ENCODE data around the gene ST14. TPM values are rescaled to one million over a fixed set of nuclear protein-coding genes. Genes with fewer than 3 reads are reported as not detected.

Gene ST14
- total and polyA plus RNA-seq, 2 donors (not counting 1 experiment from before 2014, with no cell fraction given), result 36.2 to 52.2 TPM

GRCh38 chr11:130214861-130215530 lies 55.4 kb downstream of the ST14 start:
- no peak overlapping the region for H3K27ac ChIP-seq (ENCODE audit: low read length in 2 of 2)
- no peaks in the 10 kb centered on the region for H3K79me2 ChIP-seq (ENCODE audit: control insufficient read depth, insufficient read depth, low read length)
- no peak overlapping the region for H3K4me2 ChIP-seq (replicated peaks; ENCODE audit: low read depth, low read length, poor library complexity, severe bottlenecking)
- CTCF ChIA-PET, result interaction anchor here (1.9 kb wide), 1 partner anchor 648 kb away, joined by 7 read pairs; no protein-coding TSS in a partner anchor
- intact Hi-C loops (cut with micrococcal nuclease), result no loop called here
- WGBS (ENCODE audit: insufficient coverage), result 94% methylated on average over 5 of the region's 6 CpGs
- POLR2A ChIA-PET, result no interaction called here
- H3K9ac ChIP-seq (ENCODE audit: low read length), result no peak overlapping the region
- no peak for DNase-seq
- TF ChIP-seq CTCF (IDR thresholded peaks at IDR 0.05) (no peak), EZH2 (IDR thresholded peaks at IDR 0.05; ENCODE audit: borderline replicate concordance, insufficient read depth, low read depth, low read length, poor library complexity, severe bottlenecking) (no peak)
- H3K27me3 Mint-ChIP-seq, result peaks cover 4% of the 10 kb centered on the region
- peaks cover 0 to 10% of the 10 kb centered on the region in 2 donors for H3K4me1 ChIP-seq (ENCODE audit: control insufficient read depth in 2 of 2, insufficient read depth in 2 of 2, low read length in 2 of 2)
- H3K9me3 Mint-ChIP-seq (ENCODE audit: insufficient read depth), result no peaks in the 10 kb centered on the region
- no peak overlapping the region for H3K4me3 Mint-ChIP-seq
- ATAC-seq (ENCODE audit: low read depth), result no peak
- no peak overlapping the region for H3K27ac Mint-ChIP-seq
- peaks cover 11% of the 10 kb centered on the region for H3K4me1 Mint-ChIP-seq
- no peaks in the 10 kb centered on the region for H3K27me3 ChIP-seq (replicated peaks in 1 of 4; ENCODE audit: control extremely low read depth in 1 of 4, control insufficient read depth in 3 of 4, insufficient read depth in 4 of 4, low read length in 3 of 4)
- H3K9me3 ChIP-seq (ENCODE audit: control extremely low read depth in 1 of 3, control insufficient read depth in 2 of 3, insufficient read depth in 1 of 3, low read length in 2 of 3), result no peaks in the 10 kb centered on the region
- no peak overlapping the region for H2AFZ ChIP-seq (ENCODE audit: insufficient read depth, low read depth, low read length, poor library complexity, severe bottlenecking)
- H3K36me3 ChIP-seq (replicated peaks in 1 of 2; ENCODE audit: control extremely low read depth in 1 of 2, control insufficient read depth in 1 of 2, extremely low read depth in 1 of 2, insufficient read depth in 2 of 2, low read length in 1 of 2), result no peaks in the 10 kb centered on the region
- H4K20me1 ChIP-seq (ENCODE audit: control insufficient read depth, insufficient read depth, low read length, poor library complexity, severe bottlenecking), result no peaks in the 10 kb centered on the region
- H3K4me3 ChIP-seq (ENCODE audit: control extremely low read depth in 1 of 5, extremely low read depth in 1 of 5, insufficient read depth in 1 of 5, low read depth in 2 of 5, low read length in 4 of 5), result no peak overlapping the region

- ChIA-PET POLR2A (no interaction called here), CTCF (interaction anchor here (0.7 to 1.9 kb wide), 4 partner anchors 12 to 647 kb away, joined by 3 to 7 read pairs (median 4); no protein-coding TSS in a partner anchor)
- no peak overlapping the region for H3K27ac ChIP-seq (ENCODE audit: low read length in 2 of 2)
- H3K79me2 ChIP-seq (ENCODE audit: control insufficient read depth, insufficient read depth, low read length), result no peaks in the 10 kb centered on the region
- H3K4me2 ChIP-seq (replicated peaks; ENCODE audit: low read depth, low read length, poor library complexity, severe bottlenecking), result no peak overlapping the region
- peaks cover 11% of the 10 kb centered on the region for H3K4me1 Mint-ChIP-seq
- no peak overlapping the region for H3K4me3 ChIP-seq (ENCODE audit: control extremely low read depth in 1 of 5, extremely low read depth in 1 of 5, insufficient read depth in 1 of 5, low read depth in 2 of 5, low read length in 4 of 5)
- no peak for DNase-seq
- 86% methylated on average over 9 of the region's 13 CpGs for WGBS (ENCODE audit: insufficient coverage)
- no peak overlapping the region for H3K9ac ChIP-seq (ENCODE audit: low read length)
- H3K27me3 ChIP-seq (replicated peaks in 1 of 4; ENCODE audit: control extremely low read depth in 1 of 4, control insufficient read depth in 3 of 4, insufficient read depth in 4 of 4, low read length in 3 of 4), result no peaks in the 10 kb centered on the region
- H3K4me3 Mint-ChIP-seq, result no peak overlapping the region
- no peaks in the 10 kb centered on the region for H3K9me3 Mint-ChIP-seq (ENCODE audit: insufficient read depth)
- no peaks in the 10 kb centered on the region for H4K20me1 ChIP-seq (ENCODE audit: control insufficient read depth, insufficient read depth, low read length, poor library complexity, severe bottlenecking)
- ATAC-seq (ENCODE audit: low read depth), result no peak
- H3K27ac Mint-ChIP-seq, result no peak overlapping the region
- H3K9me3 ChIP-seq (ENCODE audit: control extremely low read depth in 1 of 3, control insufficient read depth in 2 of 3, insufficient read depth in 1 of 3, low read length in 2 of 3), result no peaks in the 10 kb centered on the region
- H3K36me3 ChIP-seq (replicated peaks in 1 of 2; ENCODE audit: control extremely low read depth in 1 of 2, control insufficient read depth in 1 of 2, extremely low read depth in 1 of 2, insufficient read depth in 2 of 2, low read length in 1 of 2), result no peaks in the 10 kb centered on the region
- H3K27me3 Mint-ChIP-seq, result peaks cover 4% of the 10 kb centered on the region
- TF ChIP-seq EZH2 (IDR thresholded peaks at IDR 0.05; ENCODE audit: borderline replicate concordance, insufficient read depth, low read depth, low read length, poor library complexity, severe bottlenecking), result no peak
- TF ChIP-seq CTCF (IDR thresholded peaks at IDR 0.05), result no peak
- intact Hi-C loops (cut with micrococcal nuclease), result no loop called here
- H2AFZ ChIP-seq (ENCODE audit: insufficient read depth, low read depth, low read length, poor library complexity, severe bottlenecking), result no peak overlapping the region
- peaks cover 0 to 10% of the 10 kb centered on the region in 2 donors for H3K4me1 ChIP-seq (ENCODE audit: control insufficient read depth in 2 of 2, insufficient read depth in 2 of 2, low read length in 2 of 2)
Measured at GRCh38 chr11:130215531-130216220, 56.1 kb downstream of the ST14 start.
